ENCODE measurements around the gene GAS2.

GAS2 gene

DNA sequence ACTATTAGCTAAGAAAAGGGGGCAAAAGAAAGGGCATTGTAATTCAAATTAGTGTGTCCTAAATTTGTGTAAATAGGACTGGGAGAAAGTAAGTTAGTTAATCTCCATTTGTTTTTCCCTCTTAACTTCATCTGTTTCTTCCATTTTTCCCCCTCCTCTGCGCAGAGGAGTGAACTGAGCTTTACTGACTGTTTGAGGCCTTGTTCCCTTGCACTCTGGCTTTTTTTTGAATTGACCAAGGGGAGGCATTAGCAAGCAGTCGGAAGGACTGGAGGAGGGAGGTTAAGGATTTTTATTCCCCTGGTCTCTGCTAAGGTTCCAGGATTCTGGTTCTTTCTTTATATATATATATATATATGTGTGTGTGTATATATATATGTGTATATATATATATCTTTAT is 25.5 kb upstream of the GAS2 start:
- TF ChIP-seq TAF1 (IDR thresholded peaks at IDR 0.05; ENCODE audit: borderline replicate concordance, insufficient read depth, low read length) (no peak), FOXP2 (optimal IDR thresholded peaks at IDR 0.05; ENCODE audit: borderline replicate concordance, extremely low read depth, extremely low read length, insufficient read depth) (no peak), POLR2AphosphoS5 (IDR thresholded peaks at IDR 0.05; ENCODE audit: low read depth, low read length) (no peak), SIN3A (IDR thresholded peaks at IDR 0.05; ENCODE audit: borderline replicate concordance, insufficient read depth, low read length) (no peak)
- TF ChIP-seq, protein P1, sequence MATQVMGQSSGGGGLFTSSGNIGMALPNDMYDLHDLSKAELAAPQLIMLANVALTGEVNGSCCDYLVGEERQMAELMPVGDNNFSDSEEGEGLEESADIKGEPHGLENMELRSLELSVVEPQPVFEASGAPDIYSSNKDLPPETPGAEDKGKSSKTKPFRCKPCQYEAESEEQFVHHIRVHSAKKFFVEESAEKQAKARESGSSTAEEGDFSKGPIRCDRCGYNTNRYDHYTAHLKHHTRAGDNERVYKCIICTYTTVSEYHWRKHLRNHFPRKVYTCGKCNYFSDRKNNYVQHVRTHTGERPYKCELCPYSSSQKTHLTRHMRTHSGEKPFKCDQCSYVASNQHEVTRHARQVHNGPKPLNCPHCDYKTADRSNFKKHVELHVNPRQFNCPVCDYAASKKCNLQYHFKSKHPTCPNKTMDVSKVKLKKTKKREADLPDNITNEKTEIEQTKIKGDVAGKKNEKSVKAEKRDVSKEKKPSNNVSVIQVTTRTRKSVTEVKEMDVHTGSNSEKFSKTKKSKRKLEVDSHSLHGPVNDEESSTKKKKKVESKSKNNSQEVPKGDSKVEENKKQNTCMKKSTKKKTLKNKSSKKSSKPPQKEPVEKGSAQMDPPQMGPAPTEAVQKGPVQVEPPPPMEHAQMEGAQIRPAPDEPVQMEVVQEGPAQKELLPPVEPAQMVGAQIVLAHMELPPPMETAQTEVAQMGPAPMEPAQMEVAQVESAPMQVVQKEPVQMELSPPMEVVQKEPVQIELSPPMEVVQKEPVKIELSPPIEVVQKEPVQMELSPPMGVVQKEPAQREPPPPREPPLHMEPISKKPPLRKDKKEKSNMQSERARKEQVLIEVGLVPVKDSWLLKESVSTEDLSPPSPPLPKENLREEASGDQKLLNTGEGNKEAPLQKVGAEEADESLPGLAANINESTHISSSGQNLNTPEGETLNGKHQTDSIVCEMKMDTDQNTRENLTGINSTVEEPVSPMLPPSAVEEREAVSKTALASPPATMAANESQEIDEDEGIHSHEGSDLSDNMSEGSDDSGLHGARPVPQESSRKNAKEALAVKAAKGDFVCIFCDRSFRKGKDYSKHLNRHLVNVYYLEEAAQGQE (IDR thresholded peaks at IDR 0.05; ENCODE audit: insufficient read depth in 1 of 2, low read depth in 2 of 2, low read length in 2 of 2): no peak

DNA sequence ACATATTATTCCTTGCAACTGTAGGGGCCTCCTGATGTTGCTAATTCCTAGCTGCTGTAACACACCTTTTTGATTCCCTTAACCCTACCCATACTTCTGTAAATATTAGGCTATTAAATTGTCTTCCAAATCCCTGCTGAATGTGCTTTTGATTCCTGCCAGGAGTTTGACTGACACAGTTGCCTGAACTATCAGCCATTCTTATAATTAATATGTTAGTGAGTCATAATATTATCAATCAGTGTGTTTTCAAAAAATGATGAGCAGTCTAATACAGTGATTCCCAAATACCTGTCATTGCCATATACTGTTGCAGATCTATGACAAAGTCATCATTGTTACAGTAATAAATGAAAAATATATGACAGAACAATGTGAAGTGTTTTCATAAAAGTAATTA is 24.9 kb upstream of the GAS2 start:
- no peak for TF ChIP-seq POLR2AphosphoS5 (IDR thresholded peaks at IDR 0.05; ENCODE audit: low read depth, low read length)

DNA sequence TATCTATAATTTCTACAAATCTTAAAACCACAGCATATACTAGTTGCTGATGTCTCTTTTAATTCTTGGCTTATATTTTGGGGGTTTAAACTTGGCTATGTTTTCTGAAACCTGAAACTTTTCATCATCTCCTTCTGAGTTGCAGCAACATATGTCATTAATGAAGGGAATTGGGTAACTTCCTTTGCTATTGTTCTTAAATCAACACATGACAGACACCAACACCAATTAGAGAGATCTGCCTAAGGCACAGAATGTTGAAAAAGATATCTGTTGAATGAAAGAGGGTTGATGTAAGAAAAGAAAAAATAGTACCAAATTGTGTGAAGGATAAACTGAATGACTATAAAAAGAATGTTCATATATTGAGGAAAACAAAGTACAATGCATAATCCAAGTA is 10.3 kb upstream of the GAS2 start:
- TF ChIP-seq, protein P1 (IDR thresholded peaks at IDR 0.05; ENCODE audit: insufficient read depth in 1 of 2, low read depth in 2 of 2, low read length in 2 of 2): no peak
- peak; percentile 85; the same call in 1 of the 2 replicates for TF ChIP-seq POLR2AphosphoS5 (IDR thresholded peaks at IDR 0.05; ENCODE audit: low read depth, low read length)
- TF ChIP-seq SIN3A (IDR thresholded peaks at IDR 0.05; ENCODE audit: borderline replicate concordance, insufficient read depth, low read length): peak; percentile 93; the same call in 1 of the 2 replicates
- TF ChIP-seq FOXP2 (optimal IDR thresholded peaks at IDR 0.05; ENCODE audit: borderline replicate concordance, extremely low read depth, extremely low read length, insufficient read depth): no peak
- TF ChIP-seq TAF1 (IDR thresholded peaks at IDR 0.05; ENCODE audit: borderline replicate concordance, insufficient read depth, low read length): peak; percentile 79; the same call in 1 of the 2 replicates

DNA sequence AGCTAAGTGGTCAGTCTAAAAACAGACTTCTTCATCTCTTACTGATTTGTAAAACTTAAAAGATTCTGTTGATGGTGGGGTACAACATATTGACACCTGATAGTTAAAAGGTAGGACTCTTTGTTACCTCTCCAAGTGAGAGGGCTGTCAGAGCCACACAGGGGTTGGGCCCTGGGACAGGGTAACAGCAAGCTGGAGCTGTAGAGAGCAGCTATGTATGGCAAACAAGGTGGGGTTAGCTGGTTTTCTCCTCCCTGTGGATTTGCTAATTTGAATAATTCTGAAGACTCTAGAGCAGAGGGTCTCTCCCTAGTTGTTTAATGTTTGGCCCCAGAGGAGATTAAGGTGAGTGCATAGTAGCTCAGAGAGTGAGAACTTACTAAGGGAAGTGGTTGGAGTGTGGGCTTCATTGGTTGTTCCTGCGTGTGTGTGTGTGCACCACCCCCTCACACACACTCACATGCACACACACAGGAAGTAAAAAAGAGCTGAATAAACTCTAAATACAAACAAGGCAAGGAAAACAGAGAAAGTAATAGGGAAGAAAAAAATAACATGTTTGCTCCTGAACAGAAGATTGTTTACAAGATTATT is 9.2 kb upstream of the GAS2 start:
- TF ChIP-seq TAF1 (IDR thresholded peaks at IDR 0.05; ENCODE audit: borderline replicate concordance, insufficient read depth, low read length): no peak
- peak; percentile 20; the same call in 1 of the 2 replicates for TF ChIP-seq SIN3A (IDR thresholded peaks at IDR 0.05; ENCODE audit: borderline replicate concordance, insufficient read depth, low read length)

DNA sequence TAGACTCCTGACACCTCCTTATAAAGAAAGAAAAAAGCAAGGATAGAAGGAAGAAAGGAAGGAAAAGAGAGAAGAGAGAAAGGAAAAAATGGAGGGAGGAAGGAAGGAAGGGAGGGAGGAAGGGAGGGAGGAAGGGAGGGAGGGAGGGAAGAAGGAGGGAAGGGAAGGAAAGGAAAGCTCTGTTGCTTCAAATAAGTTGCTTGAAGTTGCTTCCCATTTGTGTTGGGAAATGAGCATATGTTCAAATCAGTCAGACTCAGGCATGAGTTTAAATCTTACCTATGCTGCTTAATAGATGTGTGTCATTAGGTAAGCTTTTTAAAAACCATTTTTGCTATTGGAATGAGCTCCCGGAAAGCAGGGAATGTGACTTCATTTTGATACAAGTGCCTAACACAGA is 6.6 kb upstream of the GAS2 start:
- TF ChIP-seq POLR2AphosphoS5 (IDR thresholded peaks at IDR 0.05; ENCODE audit: low read depth, low read length): no peak
- TF ChIP-seq TAF1 (IDR thresholded peaks at IDR 0.05; ENCODE audit: borderline replicate concordance, insufficient read depth, low read length): no peak
- TF ChIP-seq, protein P1 (IDR thresholded peaks at IDR 0.05; ENCODE audit: insufficient read depth in 1 of 2, low read depth in 2 of 2, low read length in 2 of 2): no peak

DNA sequence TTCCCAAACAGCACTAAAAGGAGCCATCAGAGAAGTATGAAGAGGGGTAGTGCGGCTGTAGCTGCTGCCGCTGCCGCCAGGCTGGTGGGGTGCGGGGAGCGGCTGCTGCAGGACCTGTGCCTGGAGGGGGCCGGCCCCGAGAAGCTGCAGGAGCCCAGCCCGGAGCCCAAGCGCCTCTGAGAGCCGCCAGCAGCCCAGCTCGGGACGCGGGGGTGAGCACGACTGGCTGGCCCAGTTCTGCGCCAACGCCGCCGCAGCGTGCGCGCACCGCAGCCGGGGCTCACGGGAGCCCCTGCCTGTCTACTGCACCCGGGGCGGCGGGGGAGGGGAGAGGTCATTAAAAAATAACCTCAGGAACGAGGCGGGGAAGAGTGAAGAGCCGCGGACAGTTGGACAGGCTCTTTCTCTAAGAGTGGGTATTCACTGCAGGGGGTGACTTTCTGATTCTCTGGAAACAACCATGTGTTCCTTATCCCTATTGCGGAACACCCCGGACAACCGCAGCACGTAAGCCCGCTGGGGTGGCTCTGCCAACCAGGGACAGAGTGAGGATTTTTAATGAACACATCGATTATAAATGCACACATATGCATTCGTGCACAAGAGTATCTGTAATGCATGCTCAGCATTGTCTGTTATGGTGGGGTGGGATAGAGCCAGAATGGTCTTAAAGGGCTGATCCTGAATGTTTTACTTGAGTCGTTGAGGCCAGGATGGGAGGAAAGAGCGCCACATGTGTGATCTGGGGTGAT is 453 bp downstream of the GAS2 start:
- TF ChIP-seq SIN3A (IDR thresholded peaks at IDR 0.05; ENCODE audit: borderline replicate concordance, insufficient read depth, low read length) (peak; percentile 65; the same call in 1 of the 2 replicates), TAF1 (IDR thresholded peaks at IDR 0.05; ENCODE audit: borderline replicate concordance, insufficient read depth, low read length) (no peak), POLR2AphosphoS5 (IDR thresholded peaks at IDR 0.05; ENCODE audit: low read depth, low read length) (no peak; the same call in 1 of the 2 replicates), FOXP2 (optimal IDR thresholded peaks at IDR 0.05; ENCODE audit: borderline replicate concordance, extremely low read depth, extremely low read length, insufficient read depth) (no peak)
- TF ChIP-seq, protein P1 (IDR thresholded peaks at IDR 0.05; ENCODE audit: insufficient read depth in 1 of 2, low read depth in 2 of 2, low read length in 2 of 2): peak in 1 of 2 experiments; percentile 41; a peak in 1 of 4 replicates

Measured in PFSK-1 (cell line).